Measurements from ENCODE around the gene MRM2. TPM values are rescaled to one million over a fixed set of nuclear protein-coding genes. Genes with fewer than 3 reads are reported as not detected.
"Not testable (repeated sequence)": the region's sequence is repeated elsewhere in the genome, so short reads cannot be mapped to it uniquely, and the experiment has no call there.

Gene MRM2
- total RNA-seq, 4 donors from 2014 or later: 8.1 to 19.0 (median 13.0) TPM

- peaks cover 0 to 18% (median 0%) of the 10 kb centered on the region in 3 donors for H3K36me3 ChIP-seq
- no peak for DNase-seq
Observed at GRCh38 chr7:2272031-2272430, 30.0 kb upstream of the MRM2 start.

GRCh38 chr7:2271273-2272026 is 29.4 kb upstream of the MRM2 start:
- H3K4me3 ChIP-seq: no peak overlapping the region
- H3K27me3 ChIP-seq: no peaks in the 10 kb centered on the region
- no peak overlapping the region for H3K27ac ChIP-seq
- no peaks in the 10 kb centered on the region for H3K9me3 ChIP-seq
- no peak for DNase-seq
- H3K4me1 ChIP-seq: no peaks in the 10 kb centered on the region
- peaks cover 0 to 18% (median 0%) of the 10 kb centered on the region in 3 donors for H3K36me3 ChIP-seq
- no peak for TF ChIP-seq CTCF (IDR thresholded peaks at IDR 0.05)
- no peak for TF ChIP-seq POLR2A (IDR thresholded peaks at IDR 0.05)

More at GRCh38 chr7:2272031-2272430, 30.0 kb upstream of the MRM2 start:
- Histone ChIP-seq H3K9me3 (no peaks in the 10 kb centered on the region), H3K27ac (no peak overlapping the region), H3K4me1 (no peaks in the 10 kb centered on the region), H3K4me3 (no peak overlapping the region), H3K27me3 (no peaks in the 10 kb centered on the region)
- no peak for TF ChIP-seq CTCF (IDR thresholded peaks at IDR 0.05)
- no peak for TF ChIP-seq POLR2A (IDR thresholded peaks at IDR 0.05)

- no peaks in the 10 kb centered on the region for H3K4me1 ChIP-seq
- no peak for TF ChIP-seq CTCF (IDR thresholded peaks at IDR 0.05)
- H3K9me3 ChIP-seq: no peaks in the 10 kb centered on the region
- DNase-seq: no peak
- H3K27me3 ChIP-seq: no peaks in the 10 kb centered on the region
- no peak overlapping the region for H3K4me3 ChIP-seq
- H3K27ac ChIP-seq: no peak overlapping the region
- H3K36me3 ChIP-seq: peaks cover 0 to 18% (median 0%) of the 10 kb centered on the region in 3 donors
Observed at GRCh38 chr7:2270495-2270894, 28.5 kb upstream of the MRM2 start.

- peaks cover 0 to 18% (median 0%) of the 10 kb centered on the region in 3 donors for H3K36me3 ChIP-seq
- no peaks in the 10 kb centered on the region for H3K27me3 ChIP-seq
- H3K27ac ChIP-seq: no peak overlapping the region
- H3K4me3 ChIP-seq: no peak overlapping the region
- TF ChIP-seq CTCF (IDR thresholded peaks at IDR 0.05) (no peak), POLR2A (IDR thresholded peaks at IDR 0.05) (no peak)
- H3K4me1 ChIP-seq: no peaks in the 10 kb centered on the region
- no peaks in the 10 kb centered on the region for H3K9me3 ChIP-seq
- no peak for DNase-seq
Observed at GRCh38 chr7:2269991-2270460, 28.0 kb upstream of the MRM2 start.

- H3K27ac ChIP-seq, DNase-seq, H3K9me3 ChIP-seq, H3K4me3 ChIP-seq, H3K27me3 ChIP-seq, H3K4me1 ChIP-seq: not testable (repeated sequence)
- peaks cover 0 to 13% (median 0%) of the 10 kb centered on the region in 3 donors for H3K36me3 ChIP-seq
Observed at GRCh38 chr7:2269089-2269990, 27.3 kb upstream of the MRM2 start.

GRCh38 chr7:2266911-2267310 is 24.9 kb upstream of the MRM2 start:
- TF ChIP-seq CTCF (IDR thresholded peaks at IDR 0.05): no peak
- TF ChIP-seq POLR2A (IDR thresholded peaks at IDR 0.05): no peak
- DNase-seq: no peak
- Histone ChIP-seq H3K27me3 (no peaks in the 10 kb centered on the region), H3K9me3 (no peaks in the 10 kb centered on the region), H3K27ac (no peak overlapping the region), H3K4me1 (no peaks in the 10 kb centered on the region), H3K4me3 (no peak overlapping the region), H3K36me3 (peaks cover 0 to 23% (median 0%) of the 10 kb centered on the region in 3 donors)

All from Peyer's patch (tissue), 4 donors.